HG02852 (cell line): ENCODE results near the gene FAM181A.

Experiments used
- ATAC-seq: cut with Tn5 transposase; IDR thresholded peaks from one replicate; pipeline ENCODE4 v1.9.1; 2021; ENCODE audit warnings: mild to moderate bottlenecking, moderate library complexity; ENCODE audit not compliant: unreplicated experiment

The FAM181A gene

DNA sequence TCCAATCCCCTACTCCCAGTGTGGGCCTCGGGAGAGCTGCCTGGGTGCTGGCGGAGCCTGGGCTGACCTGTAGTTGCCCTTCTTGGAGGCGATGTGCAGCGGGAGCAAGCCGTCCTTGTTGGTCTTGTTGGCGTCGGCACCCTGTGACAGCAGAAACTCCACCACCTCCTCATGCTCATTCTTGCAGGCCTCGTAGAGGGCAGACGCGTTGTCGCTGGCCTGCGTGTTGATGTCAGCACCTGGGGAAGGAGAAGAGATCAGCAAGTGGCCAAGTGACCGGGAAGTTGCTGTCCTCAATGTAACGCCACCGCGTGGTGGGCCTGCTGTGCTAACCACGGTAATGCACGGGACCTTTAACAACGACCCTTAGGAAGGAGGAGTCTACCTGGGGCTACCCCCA, 20.1 kb downstream of the FAM181A start:
- no peak for ATAC-seq

DNA sequence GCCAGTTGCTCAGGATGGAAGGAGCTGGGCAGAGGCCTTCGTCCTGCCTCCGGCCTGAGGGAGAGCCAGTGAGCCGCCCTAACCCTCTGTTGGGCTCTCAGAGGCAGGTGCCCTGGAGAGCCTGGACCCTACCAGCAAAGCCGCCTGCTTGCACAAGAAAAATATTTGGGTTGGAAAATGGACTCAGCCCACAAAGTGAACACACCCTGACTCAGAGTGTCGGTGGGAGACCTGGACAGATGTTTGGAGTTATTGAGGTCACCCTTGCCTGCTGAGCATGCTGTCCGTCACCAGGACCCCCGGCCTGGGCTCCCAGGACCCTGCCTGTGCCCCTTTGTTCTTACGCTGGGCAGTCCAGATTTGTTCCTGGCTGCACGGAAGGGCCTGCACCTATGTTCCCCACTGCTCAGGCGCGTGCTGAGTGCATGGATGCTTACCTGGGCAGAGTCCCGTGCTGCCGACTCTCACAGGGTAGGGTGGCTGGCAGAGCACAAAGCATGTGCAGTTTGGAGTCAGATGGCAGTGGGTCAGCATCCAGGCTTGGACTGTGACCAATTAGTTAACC, 22.4 kb downstream of the FAM181A start:
- ATAC-seq: no peak

DNA sequence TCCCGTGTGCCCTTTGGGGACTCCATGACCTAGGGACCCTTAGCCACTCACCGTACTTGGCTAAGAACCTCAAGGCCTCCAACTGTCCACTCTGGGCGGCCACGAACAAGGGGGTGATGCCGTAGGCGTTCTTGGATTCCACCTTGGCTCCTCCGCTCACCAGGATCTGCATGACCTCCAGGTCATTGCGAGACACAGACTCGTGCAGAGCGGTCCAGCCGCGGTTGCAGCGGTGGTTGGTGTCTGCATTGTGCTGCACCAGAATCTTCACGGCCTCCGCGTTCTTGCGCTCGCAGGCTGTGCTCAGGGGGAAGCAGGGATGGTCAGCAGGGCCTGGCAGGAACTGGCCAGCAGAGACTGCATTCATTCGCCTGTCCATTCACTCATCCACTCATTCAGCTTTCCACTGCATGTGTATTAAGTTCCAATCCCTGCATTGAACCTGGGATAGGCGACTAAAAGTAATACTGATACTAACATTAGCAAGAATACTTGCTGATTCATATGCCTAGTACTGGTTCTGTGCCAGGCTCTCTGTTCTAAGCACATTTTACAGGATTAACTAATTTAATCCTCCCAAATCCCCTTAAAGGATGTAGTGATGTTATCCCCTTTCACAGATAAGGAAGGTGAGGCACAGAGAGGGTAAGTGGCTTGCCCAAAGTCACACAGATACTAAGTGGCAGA, 23.9 kb downstream of the FAM181A start:
- ATAC-seq: no peak

DNA sequence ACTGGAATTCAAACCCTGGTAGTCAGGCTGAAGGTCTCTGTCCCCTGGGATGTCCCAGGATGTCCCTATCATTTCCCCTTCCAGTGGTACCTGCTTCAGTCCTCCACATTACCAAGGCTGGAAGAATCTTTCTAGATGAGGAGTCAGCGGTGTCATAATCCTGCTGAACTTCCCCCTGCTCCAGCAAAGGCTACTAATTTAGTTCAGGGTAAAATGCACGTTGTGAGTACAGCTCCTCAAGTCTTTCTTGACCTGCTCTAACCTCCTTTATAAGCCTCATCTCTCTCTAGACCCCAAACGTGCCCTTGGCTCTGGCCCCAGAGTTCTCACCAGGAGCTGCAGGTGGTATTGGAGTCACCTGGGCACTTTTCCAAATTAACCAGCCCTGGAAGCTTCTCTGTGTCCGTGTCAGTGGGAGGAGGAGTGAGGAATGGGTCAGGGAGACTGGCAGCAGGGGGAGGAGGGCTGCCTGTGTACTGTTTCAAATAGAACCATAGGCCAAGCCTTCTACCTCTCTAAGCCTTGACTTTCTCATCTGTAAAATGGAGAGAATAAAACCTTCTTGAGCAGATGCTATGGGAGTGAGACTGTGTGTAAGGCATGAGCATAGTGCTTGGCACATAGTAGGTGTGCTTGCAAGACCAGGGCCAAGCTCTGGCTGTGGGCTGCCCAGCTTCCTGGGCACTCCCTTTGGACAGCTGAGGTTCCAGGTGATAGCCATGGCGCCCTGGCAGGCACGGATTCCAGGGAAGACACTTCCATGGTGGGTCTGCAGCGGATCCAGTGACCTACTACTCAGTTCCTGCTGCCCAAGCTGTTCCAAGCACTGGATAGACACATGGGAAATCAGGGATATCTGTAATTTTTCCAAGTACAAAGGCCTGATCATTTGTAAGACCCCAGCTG, 24.7 kb downstream of the FAM181A start:
- ATAC-seq: no peak

DNA sequence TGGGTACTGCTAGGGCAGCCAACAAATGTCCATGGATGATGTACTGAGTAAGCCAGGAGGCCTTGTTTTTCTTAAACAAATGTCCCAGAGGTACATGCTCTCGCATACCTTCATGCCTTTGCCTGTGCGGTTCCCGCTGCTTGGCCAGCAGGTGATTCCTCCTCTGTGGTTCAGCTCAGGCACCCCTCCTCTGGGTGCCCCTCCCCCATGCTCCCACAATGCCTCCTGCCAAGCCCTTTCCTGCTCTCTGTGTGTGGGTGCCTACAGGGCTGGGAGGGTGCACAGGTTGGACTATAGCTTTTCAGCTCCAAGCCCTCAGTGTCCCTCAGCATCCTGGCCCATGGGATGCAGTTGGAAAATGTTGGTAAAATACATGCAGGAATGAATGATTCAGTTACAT, 25.7 kb downstream of the FAM181A start:
- no peak for ATAC-seq

DNA sequence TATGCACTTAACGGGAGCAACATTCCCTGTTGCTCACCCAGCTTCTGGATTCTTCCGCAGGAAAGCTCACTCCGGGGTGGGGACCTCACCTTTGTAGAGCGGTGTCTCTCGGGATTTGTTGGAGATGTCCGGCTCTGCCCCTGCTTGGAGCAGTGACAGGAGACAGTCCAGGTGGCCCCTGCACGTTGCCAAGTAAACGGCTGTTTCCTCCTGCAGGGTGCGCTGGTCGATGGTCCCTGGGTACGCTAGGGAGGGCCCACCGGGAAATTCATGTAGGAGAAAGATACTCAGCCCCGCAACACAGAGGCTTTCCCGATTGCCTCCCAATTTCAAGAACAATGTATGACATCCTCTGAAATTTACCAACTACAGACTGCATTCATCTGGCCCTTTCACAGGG, 26.1 kb downstream of the FAM181A start:
- no peak for ATAC-seq

DNA sequence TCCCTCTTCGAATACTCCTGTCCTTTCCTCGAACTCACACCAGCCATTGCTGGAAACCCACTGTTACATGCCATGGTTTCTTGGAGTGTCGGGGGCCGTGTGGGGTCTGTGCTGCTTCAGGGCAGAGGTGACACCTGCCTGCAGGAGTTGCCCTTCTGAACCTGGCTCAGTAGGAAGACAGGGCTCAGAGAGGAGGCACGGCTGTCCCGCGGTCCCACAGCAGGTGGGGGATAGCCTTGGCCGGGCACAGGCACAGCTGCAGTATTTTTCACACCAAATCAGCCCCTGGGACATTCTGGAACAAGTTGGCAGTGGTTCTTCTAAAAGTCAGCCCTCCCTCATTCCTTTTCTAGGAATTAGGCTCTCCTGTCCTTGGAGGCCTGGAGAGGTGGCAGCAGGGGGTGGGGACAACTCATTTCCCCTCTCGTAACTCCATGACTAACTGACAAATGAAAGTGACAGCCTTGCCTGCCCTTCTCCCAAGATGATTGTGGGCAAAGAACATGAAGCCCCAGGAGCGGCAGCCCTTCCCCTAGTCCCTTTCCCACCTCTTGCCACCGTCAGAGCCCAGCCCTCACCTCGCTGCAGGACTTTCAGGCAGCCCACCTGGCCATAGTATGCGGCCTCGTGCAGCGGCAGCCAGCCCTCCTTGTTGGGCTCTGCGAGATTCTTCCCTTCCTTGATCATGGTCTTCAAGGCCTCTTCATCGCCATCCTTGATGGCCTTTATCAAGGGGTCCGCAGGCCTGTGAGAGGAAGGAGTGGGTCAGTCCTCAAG, 26.8 kb downstream of the FAM181A start:
- ATAC-seq: no peak

DNA sequence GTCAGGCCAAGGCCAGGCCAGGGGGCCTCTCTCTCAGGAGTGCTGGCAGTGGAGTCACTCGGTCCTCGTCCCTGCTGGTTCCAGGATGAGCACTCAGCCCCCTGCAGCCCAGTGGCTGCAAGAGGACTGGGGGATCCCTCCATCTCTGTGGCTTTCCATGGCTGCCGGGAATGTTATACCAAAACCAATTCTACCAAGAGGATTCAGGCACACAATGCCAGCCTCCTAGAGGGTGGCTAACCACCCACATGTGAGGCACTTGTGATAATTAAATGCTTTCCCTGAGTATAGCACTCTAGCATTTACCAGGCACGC, 27.3 kb downstream of the FAM181A start:
- no peak for ATAC-seq

DNA sequence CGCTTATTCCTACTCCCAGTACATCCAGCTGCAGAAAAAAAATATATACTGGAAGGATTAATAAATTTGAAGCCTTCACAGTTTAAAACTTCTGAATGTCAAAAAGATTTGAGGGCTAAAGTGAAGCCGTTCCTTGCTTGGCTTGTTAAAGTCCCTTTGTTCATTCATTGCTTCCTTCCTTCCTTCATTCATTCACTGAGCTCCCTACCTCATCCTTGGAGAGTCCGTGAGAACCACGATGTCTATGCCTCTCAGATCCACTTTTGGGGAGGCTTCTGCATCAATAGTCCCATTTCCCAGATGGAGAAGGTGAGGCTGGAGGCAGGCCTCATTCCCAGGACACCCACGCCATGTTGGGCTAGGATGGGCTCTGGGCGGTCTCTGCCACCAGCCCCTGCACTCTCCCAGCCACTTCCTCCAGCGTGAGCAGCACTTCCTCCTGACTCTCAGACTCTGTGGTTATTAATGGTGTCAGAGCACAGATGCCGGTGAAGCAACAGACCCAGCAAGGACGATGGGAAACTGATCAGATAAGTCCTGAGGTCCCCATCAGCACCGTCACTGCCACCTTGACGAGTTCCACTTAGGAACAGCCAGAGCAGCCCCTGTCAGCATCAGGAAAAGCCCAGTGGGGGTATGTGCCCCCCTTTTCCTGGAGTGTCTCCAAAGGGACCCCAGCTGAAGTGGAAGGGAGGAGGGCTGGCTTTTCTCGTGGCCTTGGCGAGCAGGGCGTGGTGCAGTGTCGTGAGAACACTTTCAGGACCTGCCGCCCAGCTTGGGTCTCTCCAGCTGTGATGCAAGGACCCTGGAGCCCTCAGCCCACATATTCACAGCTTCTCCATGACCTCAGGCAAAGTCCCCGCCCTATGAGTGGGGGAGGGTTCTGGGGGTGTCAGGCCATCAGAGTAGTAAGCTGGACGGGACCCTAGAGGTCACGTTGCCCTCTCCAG, 28.0 kb downstream of the FAM181A start:
- peak; percentile 23 for ATAC-seq

DNA sequence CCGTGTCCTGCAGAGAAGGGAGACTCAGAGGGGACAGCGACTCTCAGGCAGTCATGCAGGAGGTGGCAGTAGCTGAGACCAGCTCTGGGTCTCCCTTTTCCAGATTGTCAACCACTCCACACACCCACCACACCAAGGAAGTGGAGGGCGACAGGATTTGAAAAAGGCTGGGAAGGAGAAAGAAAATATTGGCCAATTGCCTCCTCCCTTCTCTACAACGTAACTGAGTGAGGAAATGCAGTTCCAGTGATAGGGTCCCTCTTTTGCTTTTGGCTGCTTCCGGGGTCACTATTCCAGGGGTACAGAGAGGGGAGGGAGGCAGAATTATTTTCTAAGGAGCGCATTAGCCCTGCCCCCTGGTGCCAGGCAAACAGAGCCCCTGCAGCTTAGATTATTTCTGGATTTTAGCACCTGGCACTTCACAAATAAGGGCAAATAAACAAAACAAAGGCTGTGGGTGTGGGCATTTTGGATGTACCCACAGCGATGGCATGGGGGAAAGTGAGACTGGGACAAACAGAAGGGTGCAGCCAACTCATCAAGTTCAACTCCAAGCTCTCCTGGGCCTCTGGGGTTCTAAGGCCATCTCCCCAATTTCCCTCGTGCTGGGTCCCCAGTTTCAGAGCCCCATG, 28.8 kb downstream of the FAM181A start:
- no peak for ATAC-seq

DNA sequence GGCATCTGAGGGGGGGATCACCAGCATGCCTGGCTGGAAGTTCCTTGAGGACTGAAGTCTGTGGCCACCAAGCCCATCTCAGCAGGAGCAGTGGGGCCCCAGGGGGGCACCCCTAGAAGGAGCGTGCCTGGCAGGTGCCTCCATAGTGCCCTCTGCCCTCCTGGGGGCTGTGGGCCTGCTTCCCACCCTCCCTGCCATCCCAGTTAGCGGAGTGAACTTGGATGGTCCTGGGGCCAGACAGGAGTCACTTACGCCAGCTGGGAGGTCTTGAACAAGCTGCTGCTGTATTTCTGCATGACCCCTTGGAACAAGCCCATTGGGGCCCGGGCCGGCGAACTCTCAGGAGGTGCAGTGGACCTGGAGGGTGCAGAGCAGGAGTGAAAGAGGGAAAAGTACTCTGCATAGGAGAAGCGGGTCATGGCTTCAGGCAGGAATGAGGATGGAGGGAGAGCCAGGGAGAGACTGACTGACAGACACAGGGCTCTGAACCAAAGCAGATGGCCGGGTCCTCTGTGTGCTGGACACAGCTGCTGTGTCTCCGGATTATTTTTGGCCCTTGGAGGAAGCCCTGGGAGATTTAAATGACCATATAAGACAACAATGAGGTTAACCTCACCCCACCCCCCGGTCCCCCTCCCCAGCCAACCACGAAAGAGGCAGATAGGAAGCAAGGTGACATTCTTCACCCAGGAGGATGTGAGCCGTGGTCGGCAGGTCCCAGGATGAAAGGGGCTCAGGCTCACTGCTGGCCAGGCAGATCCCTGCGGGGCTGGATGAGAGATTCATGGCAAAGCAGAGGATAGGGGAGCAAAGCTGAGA, 29.6 kb downstream of the FAM181A start:
- ATAC-seq: no peak

DNA sequence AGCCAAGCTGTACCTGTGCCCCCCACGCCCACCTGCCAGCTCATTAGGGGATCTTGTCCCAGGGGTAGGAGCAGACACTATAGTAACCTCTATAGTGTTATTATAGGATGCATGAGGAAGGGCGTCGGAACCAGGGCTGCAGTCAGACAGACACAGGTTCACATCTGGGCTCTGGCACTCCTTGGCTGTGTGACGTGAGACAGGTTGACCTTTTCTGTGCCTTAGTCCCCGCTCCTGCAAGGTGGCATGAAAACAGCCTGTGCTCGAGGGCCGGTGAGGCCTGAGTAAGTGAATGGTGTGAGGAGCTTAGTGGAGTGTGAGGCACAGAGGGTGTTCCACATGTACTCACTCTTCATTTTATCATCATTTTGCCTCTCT, 30.2 kb downstream of the FAM181A start:
- no peak for ATAC-seq

DNA sequence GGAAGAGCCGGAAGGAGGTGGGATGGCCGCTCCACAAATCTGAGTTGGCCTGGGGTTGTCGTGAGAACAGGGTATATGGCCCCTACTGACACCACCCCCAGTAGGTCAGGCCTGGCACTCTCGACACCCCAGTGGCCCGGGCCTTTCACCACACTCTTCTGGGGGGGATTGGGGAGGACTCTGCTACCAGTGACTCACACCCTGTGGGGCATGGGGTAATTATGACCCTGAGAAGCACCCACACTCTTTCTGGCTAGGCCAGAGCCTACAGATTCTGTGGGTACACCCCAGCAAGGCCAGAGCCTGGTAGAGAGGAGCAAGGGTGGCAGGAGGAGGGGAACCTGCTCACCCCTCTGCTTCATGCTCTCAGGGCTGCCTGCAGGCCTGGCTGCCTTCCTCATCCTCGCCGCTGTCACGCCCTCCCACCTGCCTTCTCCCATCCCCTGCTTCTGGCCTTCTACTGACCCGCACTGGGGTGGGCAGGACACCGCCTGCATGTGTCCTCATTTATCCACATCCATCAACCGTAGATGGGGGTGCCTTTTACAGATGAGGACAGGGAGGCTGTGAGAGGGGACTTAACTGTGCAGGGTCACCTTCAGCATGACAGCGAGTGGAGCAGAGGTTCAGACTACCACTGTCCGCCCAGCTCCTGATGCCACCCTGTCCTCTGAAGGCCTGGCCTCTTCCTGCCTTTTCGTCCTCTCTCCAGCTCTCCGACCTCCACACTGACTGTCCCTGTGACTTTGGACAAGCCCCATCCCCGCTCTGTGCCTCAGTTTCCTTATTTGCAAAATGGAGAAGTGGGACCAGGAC, 30.8 kb downstream of the FAM181A start:
- no peak for ATAC-seq

DNA sequence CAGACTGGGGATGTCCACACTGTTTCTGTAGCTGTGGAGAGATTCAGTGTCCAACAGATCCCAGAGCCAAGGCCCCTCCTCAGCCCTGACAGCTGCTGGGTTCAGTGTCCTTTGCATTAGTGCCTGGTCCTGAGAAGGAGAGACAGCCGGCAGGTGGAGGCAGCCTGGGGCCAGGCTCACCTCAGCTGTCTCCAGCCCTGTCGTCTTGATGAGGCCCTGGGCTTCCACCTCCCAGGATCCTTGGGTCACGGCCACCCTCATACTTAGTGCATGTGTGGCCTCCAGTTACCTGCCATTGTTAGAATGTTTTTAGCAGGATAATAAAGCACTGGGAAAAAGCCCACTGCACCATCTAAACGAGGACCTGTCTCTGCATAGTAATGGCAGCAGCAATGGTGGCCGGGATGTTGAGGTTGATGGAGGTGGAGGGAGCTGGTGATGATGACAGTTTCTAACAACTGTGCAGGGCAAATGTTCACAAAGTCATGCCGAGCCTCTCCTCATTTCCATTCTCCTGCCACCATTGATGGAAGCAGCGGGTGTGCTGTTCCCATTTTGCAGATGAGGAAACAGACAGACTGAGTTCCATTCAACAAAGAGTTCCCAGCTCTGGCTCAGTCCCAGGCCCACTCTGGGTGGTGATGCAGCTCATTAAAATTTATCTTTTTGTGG, 31.6 kb downstream of the FAM181A start:
- ATAC-seq: no peak

DNA sequence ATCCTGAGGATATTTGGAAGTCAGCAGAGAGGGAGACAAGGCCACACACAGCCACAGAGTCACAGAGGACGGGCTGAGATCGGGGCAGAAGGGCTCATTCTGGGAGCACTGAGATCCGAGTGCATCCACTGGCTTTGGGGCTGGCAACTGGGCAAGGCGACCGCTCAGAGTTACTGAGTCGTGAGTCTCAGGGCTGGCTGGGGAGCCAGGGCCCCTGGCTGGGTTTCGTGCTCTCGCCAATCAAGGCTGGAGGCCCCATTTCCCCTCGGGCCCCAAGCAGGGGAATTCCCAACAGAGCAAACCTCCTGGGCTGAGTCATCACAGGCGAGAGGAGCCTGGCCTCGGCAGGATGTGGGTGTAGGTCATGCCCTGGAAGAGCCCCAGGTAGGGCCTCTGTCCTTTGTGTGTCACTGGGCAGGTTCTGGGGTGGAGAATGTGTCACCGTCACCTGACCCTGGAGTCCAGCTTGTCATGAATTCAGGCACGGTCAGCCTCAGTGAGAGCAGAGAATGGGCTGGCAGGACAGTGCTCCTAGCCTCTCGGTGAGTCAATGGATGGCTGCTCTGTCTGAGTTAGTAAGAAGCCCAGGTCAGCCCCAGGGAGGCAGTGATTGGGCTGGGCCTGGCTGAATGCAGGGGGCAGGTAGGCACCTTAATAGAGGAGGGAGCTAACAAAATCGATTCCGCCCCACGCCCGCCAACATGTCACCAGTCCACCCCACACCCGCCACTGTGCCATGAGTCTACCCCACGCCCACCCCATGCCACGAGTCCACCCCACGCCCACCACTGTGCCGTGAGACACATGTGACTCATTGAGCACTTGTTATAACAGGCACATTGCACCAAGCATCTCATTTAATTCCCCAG, 32.3 kb downstream of the FAM181A start:
- ATAC-seq: peak; percentile 69

DNA sequence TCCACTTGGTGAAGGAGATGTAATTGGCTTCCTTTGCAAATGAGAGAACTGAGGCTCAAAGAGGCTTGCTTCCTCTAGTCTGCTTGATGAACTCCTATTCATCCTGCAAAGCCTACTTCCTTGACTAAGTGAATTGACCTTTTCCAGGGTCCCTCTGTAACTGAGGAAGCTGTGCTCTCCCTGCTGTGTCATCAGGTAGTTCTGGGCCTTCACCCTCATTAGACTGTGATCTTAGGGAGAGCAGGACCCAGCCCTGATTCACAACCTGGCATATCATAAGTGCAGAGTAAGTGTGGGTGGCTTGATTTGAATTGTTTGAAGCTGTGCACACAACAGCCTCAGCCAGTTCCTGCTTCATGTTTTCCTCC, 32.9 kb downstream of the FAM181A start:
- ATAC-seq: no peak
